IMR-90 (cell line): Measurements from ENCODE around the gene F2.

ENCODE experiments used
- CEBPB ChIP-seq: IDR thresholded peaks from 2 replicates; pipeline ENCODE4 v1.6.1; 2012; ENCODE audit warnings: low read depth, low read length, improper control_type of control experiment
- FOS ChIP-seq: fragments of 150-350 bp; IDR thresholded peaks from 2 replicates; pipeline ENCODE4 v1.6.1; 2016; ENCODE audit warnings: low read depth, low read length
- MXI1 ChIP-seq: IDR thresholded peaks from 2 replicates; pipeline ENCODE4 v1.6.1; 2012; ENCODE audit warnings: low read depth, mild to moderate bottlenecking, low read length, moderate library complexity, borderline replicate concordance
- NFE2L2 ChIP-seq: fragments of 150-350 bp; IDR thresholded peaks from 2 replicates; pipeline ENCODE4 v1.6.1; 2016; ENCODE audit warnings: low read depth, mild to moderate bottlenecking, low read length
- POLR2A ChIP-seq: IDR thresholded peaks from 2 replicates; pipeline ENCODE4 v1.6.1; 2012; ENCODE audit warnings: mild to moderate bottlenecking, low read depth, low read length
- RAD21 ChIP-seq: IDR thresholded peaks from 2 replicates; pipeline ENCODE4 v1.6.1; 2012; ENCODE audit warnings: low read length, improper control_type of control experiment
- RCOR1 ChIP-seq: IDR thresholded peaks from 2 replicates; pipeline ENCODE4 v1.6.1; 2012; ENCODE audit warnings: mild to moderate bottlenecking, low read length, improper control_type of control experiment; ENCODE audit not compliant: insufficient replicate concordance
- RFX5 ChIP-seq: IDR thresholded peaks from 2 replicates; pipeline ENCODE4 v1.8.0; 2012; ENCODE audit warnings: low read depth, mild to moderate bottlenecking, low read length, moderate library complexity
- TF ChIP-seq, protein P1 (sequence below): conservative IDR thresholded peaks from 2 replicates; pipeline ENCODE4 v1.5.1; 2012; ENCODE audit warnings: mild to moderate bottlenecking, low read depth, low read length, improper control_type of control experiment
- TF ChIP-seq, protein P2 (sequence below): fragments of 150-350 bp; IDR thresholded peaks from 2 replicates; pipeline ENCODE4 v1.6.1; 2017; ENCODE audit warnings: mild to moderate bottlenecking, antibody characterized with exemption, low read length, low read depth

DNA sequence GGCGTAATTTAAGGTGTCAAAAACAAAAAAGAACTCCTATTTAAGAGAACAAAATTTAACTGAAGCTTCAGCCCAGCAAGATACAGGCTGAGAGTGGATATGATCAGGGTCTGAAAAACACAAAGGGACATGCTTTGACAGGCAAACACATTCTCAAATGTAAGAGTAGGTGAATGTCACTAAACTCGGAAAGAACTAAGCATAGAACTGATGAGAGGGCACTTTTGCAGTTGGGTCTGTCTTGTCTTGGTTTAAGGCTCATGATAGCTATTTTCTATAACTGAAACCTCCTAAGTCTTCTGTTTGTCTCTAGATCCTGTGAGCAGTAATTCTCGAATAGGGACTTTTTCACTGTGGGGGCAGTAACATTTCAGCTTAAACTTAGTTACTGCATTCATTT, 27.0 kb downstream of the F2 start:
- TF ChIP-seq POLR2A: no peak
- TF ChIP-seq, protein P1, sequence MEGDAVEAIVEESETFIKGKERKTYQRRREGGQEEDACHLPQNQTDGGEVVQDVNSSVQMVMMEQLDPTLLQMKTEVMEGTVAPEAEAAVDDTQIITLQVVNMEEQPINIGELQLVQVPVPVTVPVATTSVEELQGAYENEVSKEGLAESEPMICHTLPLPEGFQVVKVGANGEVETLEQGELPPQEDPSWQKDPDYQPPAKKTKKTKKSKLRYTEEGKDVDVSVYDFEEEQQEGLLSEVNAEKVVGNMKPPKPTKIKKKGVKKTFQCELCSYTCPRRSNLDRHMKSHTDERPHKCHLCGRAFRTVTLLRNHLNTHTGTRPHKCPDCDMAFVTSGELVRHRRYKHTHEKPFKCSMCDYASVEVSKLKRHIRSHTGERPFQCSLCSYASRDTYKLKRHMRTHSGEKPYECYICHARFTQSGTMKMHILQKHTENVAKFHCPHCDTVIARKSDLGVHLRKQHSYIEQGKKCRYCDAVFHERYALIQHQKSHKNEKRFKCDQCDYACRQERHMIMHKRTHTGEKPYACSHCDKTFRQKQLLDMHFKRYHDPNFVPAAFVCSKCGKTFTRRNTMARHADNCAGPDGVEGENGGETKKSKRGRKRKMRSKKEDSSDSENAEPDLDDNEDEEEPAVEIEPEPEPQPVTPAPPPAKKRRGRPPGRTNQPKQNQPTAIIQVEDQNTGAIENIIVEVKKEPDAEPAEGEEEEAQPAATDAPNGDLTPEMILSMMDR: no peak
- TF ChIP-seq MXI1: no peak
- no peak for TF ChIP-seq RCOR1
- TF ChIP-seq CEBPB: no peak
- TF ChIP-seq FOS: no peak
- TF ChIP-seq, protein P2, sequence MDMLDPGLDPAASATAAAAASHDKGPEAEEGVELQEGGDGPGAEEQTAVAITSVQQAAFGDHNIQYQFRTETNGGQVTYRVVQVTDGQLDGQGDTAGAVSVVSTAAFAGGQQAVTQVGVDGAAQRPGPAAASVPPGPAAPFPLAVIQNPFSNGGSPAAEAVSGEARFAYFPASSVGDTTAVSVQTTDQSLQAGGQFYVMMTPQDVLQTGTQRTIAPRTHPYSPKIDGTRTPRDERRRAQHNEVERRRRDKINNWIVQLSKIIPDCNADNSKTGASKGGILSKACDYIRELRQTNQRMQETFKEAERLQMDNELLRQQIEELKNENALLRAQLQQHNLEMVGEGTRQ: no peak
- no peak for TF ChIP-seq RFX5
- TF ChIP-seq RAD21: no peak
- TF ChIP-seq NFE2L2: no peak
